ENCODE data around the gene FBXO4.

GRCh38 chr5:41893074-41893851, 31.8 kb upstream of the FBXO4 start:
- TF ChIP-seq TARDBP (IDR thresholded peaks at IDR 0.05), result no peak
- TF ChIP-seq SUZ12 (IDR thresholded peaks at IDR 0.05), result no peak
